GM12875 (cell line): ENCODE results near the gene CDH18.

Source experiments
- H3K4me3 ChIP-seq: one replicate; pipeline ENCODE4 v1.5.1; 2011; ENCODE audit warnings: low read depth, low read length, control low read depth
- CTCF ChIP-seq: IDR thresholded peaks from 2 replicates; pipeline ENCODE4 v1.5.1; 2011; ENCODE audit warnings: low read depth, mild to moderate bottlenecking, control low read depth, inconsistent platforms, low read length, moderate library complexity, borderline replicate concordance; ENCODE audit not compliant: insufficient read depth

CDH18 gene

GRCh38 chr5:19891658-19892057, 96.3 kb downstream of the CDH18 start:
- no peak overlapping the region for H3K4me3 ChIP-seq
- no peak for TF ChIP-seq CTCF

GRCh38 chr5:19886123-19886917, 101.7 kb downstream of the CDH18 start:
- H3K4me3 ChIP-seq = no peak overlapping the region
- TF ChIP-seq CTCF = no peak

- H3K4me3 ChIP-seq = no peak overlapping the region
- TF ChIP-seq CTCF = no peak
These were observed 102.8 kb downstream of the CDH18 start for GRCh38 chr5:19885040-19885824.

- no peak overlapping the region for H3K4me3 ChIP-seq
- TF ChIP-seq CTCF = no peak
These were observed 107.1 kb downstream of the CDH18 start for GRCh38 chr5:19880859-19881436.

GRCh38 chr5:19880458-19880857, 107.5 kb downstream of the CDH18 start:
- no peak overlapping the region for H3K4me3 ChIP-seq
- no peak for TF ChIP-seq CTCF

- no peak overlapping the region for H3K4me3 ChIP-seq
These were observed 113.2 kb downstream of the CDH18 start for GRCh38 chr5:19874811-19875210.

More at GRCh38 chr5:19874811-19875210, 113.2 kb downstream of the CDH18 start:
- no peak for TF ChIP-seq CTCF
